A549 (cell line): ENCODE measurements around the gene CFL1. TPM values are rescaled to one million over a fixed set of nuclear protein-coding genes. Genes with fewer than 3 reads are reported as not detected.

Experiments used
- ATAC-seq, 2 experiments: fragments of 200-7000 bp in 1 of 2; fragments of >200 bp in 1 of 2; cut with Nextera tagmentation in 1 of 2; cut with Tn5 transposase in 1 of 2; 3 replicates each; pipeline versions ENCODE4 v1.8.0 to v1.9.1; 2018 to 2020; ENCODE audit warnings: mild to moderate bottlenecking in 1 of 2, moderate library complexity in 1 of 2
- CTCF ChIA-PET: fragments of 300-600 bp; sonication (Branson Sonifier 250); formaldehyde crosslinking; extraction: SDS; loops from one replicate; lab custom pipeline; 2021; ENCODE audit warnings: antibody characterized with exemption, inconsistent platforms; lab: Yijun Ruan, JAX
- POLR2A ChIA-PET: fragments of 350-600 bp; formaldehyde crosslinking; extraction: SDS; loops from one replicate; lab custom pipeline; 2021; ENCODE audit warnings: antibody characterized with exemption, inconsistent platforms; lab: Yijun Ruan, JAX
- DNase-seq, 2 experiments: peaks; one replicate each; pipeline versions ENCODE4 v3.0.0 to v3.0.0-alpha.2; 2011 to 2016; ENCODE audit warnings: low read depth in 1 of 2, low spot score in 1 of 2
- FAIRE-seq: peaks from 2 replicates; lab custom pipeline; 2011; peaks lifted over from hg19 to GRCh38; lab: Jason Lieb, UNC
- H3K27ac ChIP-seq, 2 experiments: fragments of >200 bp; sonication (Bioruptor Twin); formaldehyde crosslinking; 3 replicates each; pipeline ENCODE4 v1.5.1; 2016 to 2017
- H3K4me1 ChIP-seq: fragments of >200 bp; sonication (Bioruptor Twin); formaldehyde crosslinking; 3 replicates; pipeline ENCODE4 v1.6.1; 2016
- H3K4me2 ChIP-seq: fragments of >200 bp; sonication (Bioruptor Twin); formaldehyde crosslinking; 3 replicates; pipeline ENCODE4 v1.6.1; 2016
- H3K4me3 ChIP-seq: fragments of >200 bp; sonication (Bioruptor Twin); formaldehyde crosslinking; 3 replicates; pipeline ENCODE4 v1.5.1; 2016
- H3K9me3 ChIP-seq: fragments of >200 bp; sonication (Bioruptor Twin); formaldehyde crosslinking; 3 replicates; pipeline ENCODE4 v1.6.1; 2016
- CEBPB ChIP-seq, 2 experiments: fragments of >200 bp in 1 of 2; sonication (Bioruptor Twin) in 1 of 2; formaldehyde crosslinking in 1 of 2; IDR thresholded peaks; 2 replicates each; pipeline ENCODE4 v1.6.1; 2012 to 2016
- CTCF ChIP-seq: fragments of >200 bp; sonication (Bioruptor Twin); formaldehyde crosslinking; IDR thresholded peaks from 3 replicates; pipeline ENCODE4 v1.5.1; 2016
- EHF ChIP-seq: fragments of 250-450 bp; sonication (Bioruptor Pico); IDR thresholded peaks from 2 replicates; pipeline ENCODE4 v1.5.0; 2020; ENCODE audit warnings: mild to moderate bottlenecking
- EP300 ChIP-seq, 2 experiments: fragments of >200 bp; sonication (Bioruptor Twin); formaldehyde crosslinking; IDR thresholded peaks; 2 replicates in 1 of 2; 3 replicates in 1 of 2; pipeline ENCODE4 v1.6.1; 2016 to 2017
- FOSL2 ChIP-seq, 2 experiments: fragments of 450-650 bp in 1 of 2; fragments of >200 bp in 1 of 2; sonication (Bioruptor Twin) in 1 of 2; formaldehyde crosslinking; IDR thresholded peaks; 2 replicates each; pipeline versions ENCODE4 v1.5.0 to v1.6.1; 2016 to 2020; ENCODE audit warnings: mild to moderate bottlenecking in 1 of 2, moderate library complexity in 1 of 2
- HEYL ChIP-seq: fragments of 250-450 bp; sonication (Bioruptor Pico); IDR thresholded peaks from 2 replicates; pipeline ENCODE4 v1.8.0; 2021; ENCODE audit warnings: mild to moderate bottlenecking, moderate library complexity
- HOXB13 ChIP-seq: fragments of 250-450 bp; sonication (Bioruptor Pico); IDR thresholded peaks from 2 replicates; pipeline ENCODE4 v1.5.0; 2020; ENCODE audit warnings: low read depth, mild to moderate bottlenecking, moderate library complexity
- JUNB ChIP-seq: fragments of >200 bp; sonication (Bioruptor Twin); formaldehyde crosslinking; IDR thresholded peaks from 2 replicates; pipeline ENCODE4 v1.6.1; 2016
- MAX ChIP-seq: IDR thresholded peaks from 2 replicates; pipeline ENCODE4 v1.6.1; 2012
- MAZ ChIP-seq: fragments of 150-350 bp; IDR thresholded peaks from 2 replicates; pipeline ENCODE4 v1.6.1; 2014; ENCODE audit warnings: antibody characterized with exemption, low read depth, low read length, borderline replicate concordance
- PBX3 ChIP-seq: IDR thresholded peaks from 2 replicates; pipeline ENCODE4 v1.6.1; 2012
- PHF8 ChIP-seq: fragments of 200-600 bp; sonication (generic); IDR thresholded peaks from 2 replicates; pipeline ENCODE4 v1.6.1; 2016; ENCODE audit warnings: low read depth, mild to moderate bottlenecking, antibody characterized with exemption, moderate library complexity, borderline replicate concordance
- POLR2AphosphoS2 ChIP-seq: conservative IDR thresholded peaks from 2 replicates; pipeline ENCODE4 v1.6.1; 2012; ENCODE audit warnings: low read length, improper control_type of control experiment, inconsistent platforms
- RAD21 ChIP-seq, 2 experiments: fragments of >200 bp in 1 of 2; sonication (Bioruptor Twin) in 1 of 2; formaldehyde crosslinking in 1 of 2; IDR thresholded peaks in 1 of 2; conservative IDR thresholded peaks in 1 of 2; 2 replicates in 1 of 2; 3 replicates in 1 of 2; pipeline ENCODE4 v1.6.1; 2012 to 2018; ENCODE audit warnings: inconsistent platforms in 1 of 2
- RARB ChIP-seq: fragments of 250-450 bp; sonication (Bioruptor Pico); IDR thresholded peaks from 2 replicates; pipeline ENCODE4 v1.8.0; 2021; ENCODE audit warnings: mild to moderate bottlenecking, moderate library complexity
- RNF2 ChIP-seq: fragments of 200-600 bp; sonication (generic); IDR thresholded peaks from 2 replicates; pipeline ENCODE4 v1.6.1; 2016; ENCODE audit warnings: low read depth, mild to moderate bottlenecking, antibody characterized with exemption, moderate library complexity, borderline replicate concordance
- SMC3 ChIP-seq: fragments of >200 bp; sonication (Bioruptor Twin); formaldehyde crosslinking; IDR thresholded peaks from 3 replicates; pipeline ENCODE4 v1.6.1; 2018; ENCODE audit warnings: inconsistent platforms
- TP53 ChIP-seq: fragments of 250-450 bp; sonication (Bioruptor Pico); IDR thresholded peaks from 2 replicates; pipeline ENCODE4 v1.5.0; 2021; ENCODE audit warnings: mild to moderate bottlenecking, moderate library complexity
- WGBS: methylation state at CpG from one replicate; pipeline ENCODE4 v1.1.6; 2017; ENCODE audit errors: missing lambda C conversion rate; 5-methylcytosine and 5-hydroxymethylcytosine counted together
- polyA plus RNA-seq, 4 experiments: library from polyadenylated mRNA; depleted of rRNA in 3 of 4; stranded (reverse); fragments of >200 nt; fragmentation: RNase III in 1 of 4; extraction: RNeasy Plus Mini Kit Qiagen cat#74134 plus additional on column Dnase treatment in 1 of 4; gene quantifications; 2 replicates in 3 of 4; 3 replicates in 1 of 4; pipeline ENCODE4 v1.2.3, GENCODE V29; 2011 to 2017

The CFL1 gene
- polyA plus RNA-seq, 2 of the 4 experiments (the other 2 are of a cell fraction) = 1,591 to 1,780 TPM

DNA sequence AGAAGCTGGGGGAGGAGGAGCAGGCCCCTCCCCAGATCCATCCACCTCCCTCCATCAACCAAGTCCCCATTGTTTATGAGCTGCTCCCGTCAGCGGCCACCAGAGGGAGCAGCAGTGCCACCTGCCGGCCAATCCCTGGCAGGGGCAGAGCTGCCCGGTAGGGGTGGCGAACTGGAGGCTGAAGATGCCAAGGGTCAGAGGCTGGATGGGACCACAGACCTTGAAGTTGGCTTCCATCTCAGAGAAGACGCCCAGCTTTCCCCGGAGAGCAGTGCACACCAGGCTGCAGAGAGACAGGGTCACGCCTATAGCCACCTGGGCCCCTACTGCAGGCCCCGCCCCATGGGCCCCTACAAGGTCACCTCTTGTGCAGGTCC lies 26.7 kb upstream of the CFL1 start:
- CTCF ChIA-PET = interaction anchor here (0.6 to 20.5 kb wide), 65 partner anchors 7 to 368 kb away, joined by 3 to 618 read pairs (median 5); partner anchors contain the start of genes AP5B1, BANF1, C11orf68 and CFL1
- no peak overlapping the region for H3K27ac ChIP-seq
- POLR2A ChIA-PET = interaction anchor here (1.1 to 1.6 kb wide), 5 partner anchors 13 to 173 kb away, joined by 3 to 9 read pairs (median 4); partner anchors contain the start of gene FOSL1
- peak; percentile 80 for FAIRE-seq
- H3K4me3 ChIP-seq = no peak overlapping the region
- H3K4me2 ChIP-seq = no peak overlapping the region
- peak; percentile 16 to 49; a peak in 5 of 6 replicates for ATAC-seq
- DNase-seq = peak; percentile 83 to 93
- peaks cover 25% of the 10 kb centered on the region for H3K4me1 ChIP-seq
- WGBS = 17% methylated on average over 8 of the region's 9 CpGs
- TF ChIP-seq FOSL2 (IDR thresholded peaks at IDR 0.05) = no peak
- no peak for TF ChIP-seq FOSL2 (CRISPR knock-in tag; IDR thresholded peaks at IDR 0.05)
- TF ChIP-seq CTCF = peak; percentile 97
- TF ChIP-seq EHF = no peak
- no peak for TF ChIP-seq RNF2
- peak; percentile 65 for TF ChIP-seq MAX
- peak; percentile 90 for TF ChIP-seq SMC3
- 0 out of 2 replicates have a peak, but pooled peaks have one; percentile 43 for TF ChIP-seq MAZ
- TF ChIP-seq HEYL (CRISPR knock-in tag) = no peak
- no peak for TF ChIP-seq CEBPB (IDR thresholded peaks at IDR 0.05)
- TF ChIP-seq RAD21 (conservative IDR thresholded peaks at IDR 0.05 in 1 of 2, IDR thresholded peaks at IDR 0.05 in 1 of 2) = peak; percentile 81 to 84
- no peak for TF ChIP-seq HOXB13 (CRISPR knock-in tag)
- TF ChIP-seq POLR2AphosphoS2 = no peak
- TF ChIP-seq RARB (CRISPR knock-in tag) = no peak
- no peak for TF ChIP-seq PBX3
- TF ChIP-seq TP53 (CRISPR knock-in tag) = no peak
- no peak for TF ChIP-seq PHF8
- TF ChIP-seq JUNB = no peak
- no peaks in the 10 kb centered on the region for H3K9me3 ChIP-seq

DNA sequence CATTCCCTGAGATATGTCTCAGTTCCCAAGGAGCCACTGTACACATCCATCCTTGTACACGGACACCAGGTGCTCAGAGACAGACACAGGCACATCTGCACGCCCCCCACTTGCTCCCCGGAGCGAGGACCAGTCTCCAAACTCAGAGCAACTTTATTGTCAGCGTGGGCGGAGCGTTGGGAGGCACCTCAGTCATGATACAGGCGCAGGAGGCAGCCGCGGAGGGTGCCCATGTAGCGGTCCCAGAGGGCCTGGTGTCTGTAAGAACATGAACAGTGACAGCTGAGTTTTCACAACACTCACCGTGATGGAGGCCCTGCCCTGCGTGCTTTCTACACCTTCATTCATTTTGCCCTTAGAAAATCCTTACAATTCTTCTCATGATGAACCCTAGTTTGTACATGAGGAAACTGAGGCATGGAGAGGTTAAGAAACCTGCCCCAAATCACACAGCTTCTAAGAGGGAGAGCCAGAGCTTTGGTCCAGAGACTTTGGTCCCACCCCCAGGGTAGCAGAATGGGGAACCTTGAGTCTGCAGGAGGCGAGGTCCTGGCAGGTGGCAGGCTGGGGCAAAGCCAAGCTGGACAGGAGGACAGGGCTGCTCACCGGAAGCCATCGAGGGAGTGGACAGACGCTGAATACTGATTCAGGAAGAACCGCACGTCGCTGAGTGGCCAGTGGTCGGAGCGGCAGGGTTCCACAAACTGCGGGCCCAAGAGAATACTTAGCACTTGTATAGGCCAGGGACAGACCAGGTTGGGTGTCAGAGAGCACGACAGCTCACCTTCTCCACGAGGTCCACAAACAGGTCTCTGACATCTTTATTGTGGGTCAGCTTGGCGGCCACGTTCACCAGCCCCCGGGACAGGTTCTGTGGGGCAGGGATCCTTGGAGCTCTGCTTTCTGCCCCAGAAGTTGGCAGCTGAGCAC lies 26.1 kb upstream of the CFL1 start:
- Histone ChIP-seq H3K27ac (no peak overlapping the region), H3K9me3 (no peaks in the 10 kb centered on the region), H3K4me1 (peaks cover 18% of the 10 kb centered on the region), H3K4me2 (no peak overlapping the region), H3K4me3 (no peak overlapping the region)
- CTCF ChIA-PET = interaction anchor here (0.6 to 20.5 kb wide), 62 partner anchors 6 to 368 kb away, joined by 3 to 618 read pairs (median 5); partner anchors contain the start of genes BANF1, C11orf68, CFL1 and CTSW
- FAIRE-seq = no peak
- WGBS = 72% methylated on average over 26 of the region's 28 CpGs
- ATAC-seq = no peak
- no peak for TF ChIP-seq EP300 (IDR thresholded peaks at IDR 0.05)
- POLR2A ChIA-PET = interaction anchor here (1.1 to 1.6 kb wide), 5 partner anchors 12 to 172 kb away, joined by 3 to 9 read pairs (median 4); partner anchors contain the start of gene FOSL1
- no peak for DNase-seq
